Testis (tissue), 3 donors: Measurements from ENCODE around the gene CDC27. TPM values are rescaled to one million over a fixed set of nuclear protein-coding genes. Genes with fewer than 3 reads are reported as not detected.
"Not testable (repeated sequence)": the region's sequence is repeated elsewhere in the genome, so short reads cannot be mapped to it uniquely, and the experiment has no call there.

ENCODE experiments used
- DNase-seq: peaks from one replicate; pipeline ENCODE4 v3.0.0-alpha.2; 2019
- H3K27ac ChIP-seq, 2 donors: fragments of 200-600 bp; sonication (generic); one replicate each; pipeline ENCODE4 v1.5.1; 2019
- H3K27me3 ChIP-seq: fragments of 200-600 bp; sonication (generic); one replicate; pipeline ENCODE4 v1.5.1; 2019
- H3K36me3 ChIP-seq: fragments of 200-600 bp; sonication (generic); one replicate; pipeline ENCODE4 v1.5.1; 2017; ENCODE audit warnings: low read depth; ENCODE audit errors: missing control alignments
- H3K4me1 ChIP-seq: fragments of 200-600 bp; sonication (generic); one replicate; pipeline ENCODE4 v1.5.1; 2019
- H3K4me3 ChIP-seq, 2 donors: fragments of 200-600 bp; sonication (generic); one replicate each; pipeline ENCODE4 v1.5.1; 2017 to 2019
- H3K9me3 ChIP-seq: fragments of 200-600 bp; sonication (generic); one replicate; pipeline ENCODE4 v1.5.1; 2017
- POLR2A ChIP-seq: fragments of 450-650 bp; IDR thresholded peaks from one replicate; pipeline ENCODE4 v1.6.1; 2017; ENCODE audit warnings: antibody characterized with exemption, mild to moderate bottlenecking, moderate library complexity
- WGBS, 2 donors: methylation state at CpG; one replicate each; pipeline ENCODE4 v1.1.5; 2018; 5-methylcytosine and 5-hydroxymethylcytosine counted together
- intact Hi-C: fragments of 100-400 bp; cut with DNase I; formaldehyde crosslinking; loops from one replicate; pipeline ENCODE4 v1.15.1; 2023; ENCODE audit warnings: low total_unique reads
- polyA plus RNA-seq: library from polyadenylated mRNA; stranded (reverse); fragments of 350-450 nt; fragmentation: Illumina TruSeq; extraction: RNeasy Lipid Tissue Mini Kit (QIAGEN cat#74804); gene quantifications from one replicate; pipeline ENCODE4 v1.2.3, GENCODE V29; 2014; ENCODE audit warnings: low read depth, low replicate concordance; ENCODE audit not compliant: insufficient read depth
- total RNA-seq, 2 donors: library from RNA; depleted of rRNA; stranded (reverse); fragments of >200 nt; gene quantifications; one replicate each; pipeline ENCODE4 v1.2.3, GENCODE V29; 2016
- TF ChIP-seq, protein P1 (sequence below), 3 experiments: fragments of 450-650 bp in 2 of 3; fragments of 200-600 bp in 1 of 3; sonication (generic) in 1 of 3; IDR thresholded peaks; one replicate each; pipeline ENCODE4 v1.5.1; 2016 to 2019; ENCODE audit warnings: antibody characterized with exemption in 3 of 3, mild to moderate bottlenecking in 2 of 3, moderate library complexity in 1 of 3

The CDC27 gene
- total and polyA plus RNA-seq, 3 donors from 2014 or later = 74.6 to 99.8 (median 85.8) TPM

- DNase-seq = no peak
Observed at GRCh38 chr17:47190243-47190642, 1.1 kb upstream of the CDC27 start.

GRCh38 chr17:47189732-47190237, 690 bp upstream of the CDC27 start:
- TF ChIP-seq, protein P1, sequence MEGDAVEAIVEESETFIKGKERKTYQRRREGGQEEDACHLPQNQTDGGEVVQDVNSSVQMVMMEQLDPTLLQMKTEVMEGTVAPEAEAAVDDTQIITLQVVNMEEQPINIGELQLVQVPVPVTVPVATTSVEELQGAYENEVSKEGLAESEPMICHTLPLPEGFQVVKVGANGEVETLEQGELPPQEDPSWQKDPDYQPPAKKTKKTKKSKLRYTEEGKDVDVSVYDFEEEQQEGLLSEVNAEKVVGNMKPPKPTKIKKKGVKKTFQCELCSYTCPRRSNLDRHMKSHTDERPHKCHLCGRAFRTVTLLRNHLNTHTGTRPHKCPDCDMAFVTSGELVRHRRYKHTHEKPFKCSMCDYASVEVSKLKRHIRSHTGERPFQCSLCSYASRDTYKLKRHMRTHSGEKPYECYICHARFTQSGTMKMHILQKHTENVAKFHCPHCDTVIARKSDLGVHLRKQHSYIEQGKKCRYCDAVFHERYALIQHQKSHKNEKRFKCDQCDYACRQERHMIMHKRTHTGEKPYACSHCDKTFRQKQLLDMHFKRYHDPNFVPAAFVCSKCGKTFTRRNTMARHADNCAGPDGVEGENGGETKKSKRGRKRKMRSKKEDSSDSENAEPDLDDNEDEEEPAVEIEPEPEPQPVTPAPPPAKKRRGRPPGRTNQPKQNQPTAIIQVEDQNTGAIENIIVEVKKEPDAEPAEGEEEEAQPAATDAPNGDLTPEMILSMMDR (IDR thresholded peaks at IDR 0.05) = no peak
- no peak for TF ChIP-seq POLR2A
- no peak for DNase-seq
- peak overlapping the region; percentile 85 to 89 for H3K4me3 ChIP-seq
- no peaks in the 10 kb centered on the region for H3K36me3 ChIP-seq
- peaks cover 11% of the 10 kb centered on the region for H3K4me1 ChIP-seq
- 28 to 32% methylated on average over 5 of the region's 5 CpGs for WGBS, 2 donors
- no peaks in the 10 kb centered on the region for H3K9me3 ChIP-seq
- intact Hi-C loops = no loop called here
- no peaks in the 10 kb centered on the region for H3K27me3 ChIP-seq
- peak overlapping the region; percentile 67 to 79 for H3K27ac ChIP-seq

More at GRCh38 chr17:47190243-47190642, 1.1 kb upstream of the CDC27 start:
- Histone ChIP-seq H3K4me1 (peaks cover 11% of the 10 kb centered on the region), H3K4me3 (peak overlapping the region in 1 of 2 donors; percentile 85), H3K27me3 (no peaks in the 10 kb centered on the region), H3K9me3 (no peaks in the 10 kb centered on the region), H3K36me3 (no peaks in the 10 kb centered on the region), H3K27ac (no peak overlapping the region)
- intact Hi-C loops = no loop called here
- TF ChIP-seq, protein P1 (IDR thresholded peaks at IDR 0.05) = no peak
- WGBS, 2 donors = 79 to 85% methylated on average over 4 of the region's 4 CpGs

- DNase-seq = no peak
- H3K27me3 ChIP-seq = no peaks in the 10 kb centered on the region
- no peaks in the 10 kb centered on the region for H3K36me3 ChIP-seq
- H3K4me3 ChIP-seq = peak overlapping the region; percentile 85 to 89
- WGBS, 2 donors = 0% methylated on average over 15 of the region's 15 CpGs
- intact Hi-C loops = no loop called here
- H3K9me3 ChIP-seq = no peaks in the 10 kb centered on the region
- H3K4me1 ChIP-seq = peaks cover 11% of the 10 kb centered on the region
- H3K27ac ChIP-seq = peak overlapping the region; percentile 95 to 98
- TF ChIP-seq, protein P1 (IDR thresholded peaks at IDR 0.05) = no peak
- TF ChIP-seq POLR2A = no peak
Observed at GRCh38 chr17:47188271-47188875, 722 bp downstream of the CDC27 start.

DNA sequence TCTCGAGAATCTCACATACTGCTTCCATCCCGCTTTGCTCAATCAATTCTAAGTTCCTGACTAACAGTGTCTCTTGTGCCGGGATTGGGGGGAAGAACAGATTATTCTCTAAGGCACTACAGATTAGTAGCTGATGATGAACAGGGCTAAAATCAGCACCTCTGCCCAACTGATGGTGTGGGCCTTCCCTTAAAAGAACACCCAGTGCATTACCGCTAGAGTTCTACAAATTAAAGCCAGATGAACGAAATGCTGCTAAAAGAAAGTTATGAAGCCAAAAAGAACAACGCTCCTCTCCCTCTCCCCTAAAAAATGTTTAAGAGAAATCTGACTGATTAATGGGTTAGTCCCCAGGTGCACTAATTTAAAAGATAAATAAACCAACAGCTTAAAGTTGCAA, 4.4 kb downstream of the CDC27 start:
- Histone ChIP-seq H3K36me3 (no peaks in the 10 kb centered on the region), H3K9me3 (no peaks in the 10 kb centered on the region), H3K4me3 (no peak overlapping the region), H3K27ac (no peak overlapping the region), H3K4me1 (peaks cover 7% of the 10 kb centered on the region), H3K27me3 (no peaks in the 10 kb centered on the region)
- intact Hi-C loops = no loop called here
- no peak for DNase-seq
- no peak for TF ChIP-seq POLR2A
- TF ChIP-seq, protein P1 (IDR thresholded peaks at IDR 0.05) = no peak
- WGBS, 2 donors = 38 to 44% methylated on average over 6 of the region's 6 CpGs

- intact Hi-C loops, H3K27me3 ChIP-seq, H3K27ac ChIP-seq, H3K4me3 ChIP-seq, H3K9me3 ChIP-seq, DNase-seq, H3K36me3 ChIP-seq, H3K4me1 ChIP-seq: not testable (repeated sequence)
- WGBS, 2 donors = 91 to 99% methylated on average over 4 of the region's 4 CpGs
Observed at GRCh38 chr17:47180988-47181387, 8.1 kb downstream of the CDC27 start.
